GM19238 (cell line): Measurements from ENCODE around the gene ZNRF4.
"Not testable (repeated sequence)": the region's sequence is repeated elsewhere in the genome, so short reads cannot be mapped to it uniquely, and the experiment has no call there.

Experiments used
- DNase-seq: peaks from one replicate; pipeline ENCODE4 v3.0.0; 2011; ENCODE audit warnings: low spot score; ENCODE audit not compliant: insufficient read length

The ZNRF4 gene, protein sequence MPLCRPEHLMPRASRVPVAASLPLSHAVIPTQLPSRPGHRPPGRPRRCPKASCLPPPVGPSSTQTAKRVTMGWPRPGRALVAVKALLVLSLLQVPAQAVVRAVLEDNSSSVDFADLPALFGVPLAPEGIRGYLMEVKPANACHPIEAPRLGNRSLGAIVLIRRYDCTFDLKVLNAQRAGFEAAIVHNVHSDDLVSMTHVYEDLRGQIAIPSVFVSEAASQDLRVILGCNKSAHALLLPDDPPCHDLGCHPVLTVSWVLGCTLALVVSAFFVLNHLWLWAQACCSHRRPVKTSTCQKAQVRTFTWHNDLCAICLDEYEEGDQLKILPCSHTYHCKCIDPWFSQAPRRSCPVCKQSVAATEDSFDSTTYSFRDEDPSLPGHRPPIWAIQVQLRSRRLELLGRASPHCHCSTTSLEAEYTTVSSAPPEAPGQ

DNA sequence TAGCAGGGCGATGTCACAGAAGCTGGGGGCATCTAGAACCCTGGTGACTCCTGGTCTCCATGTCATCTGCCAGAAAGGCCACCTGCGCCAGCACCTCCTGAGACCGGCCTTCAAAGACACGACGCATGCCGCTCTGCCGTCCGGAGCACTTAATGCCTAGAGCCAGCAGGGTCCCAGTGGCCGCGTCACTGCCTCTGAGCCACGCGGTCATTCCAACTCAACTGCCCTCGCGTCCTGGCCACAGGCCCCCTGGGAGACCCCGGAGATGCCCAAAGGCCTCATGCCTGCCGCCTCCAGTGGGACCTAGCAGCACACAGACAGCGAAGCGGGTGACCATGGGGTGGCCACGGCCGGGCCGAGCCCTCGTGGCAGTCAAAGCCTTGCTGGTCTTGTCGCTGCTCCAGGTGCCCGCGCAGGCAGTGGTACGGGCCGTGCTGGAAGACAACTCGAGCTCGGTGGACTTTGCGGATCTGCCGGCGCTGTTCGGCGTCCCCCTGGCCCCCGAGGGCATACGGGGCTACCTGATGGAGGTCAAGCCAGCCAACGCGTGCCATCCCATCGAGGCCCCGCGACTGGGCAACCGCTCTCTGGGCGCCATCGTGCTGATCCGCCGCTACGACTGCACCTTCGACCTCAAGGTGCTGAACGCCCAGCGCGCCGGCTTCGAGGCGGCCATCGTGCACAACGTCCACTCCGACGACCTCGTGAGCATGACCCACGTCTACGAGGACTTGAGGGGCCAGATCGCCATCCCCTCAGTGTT lies at the start of gene ZNRF4:
TSS of gene ZNRF4 (plus strand) at position 51 of the 763 bp plus-strand sequence. CDS start at position 126, 75 bp downstream.
- DNase-seq, result no peak

DNA sequence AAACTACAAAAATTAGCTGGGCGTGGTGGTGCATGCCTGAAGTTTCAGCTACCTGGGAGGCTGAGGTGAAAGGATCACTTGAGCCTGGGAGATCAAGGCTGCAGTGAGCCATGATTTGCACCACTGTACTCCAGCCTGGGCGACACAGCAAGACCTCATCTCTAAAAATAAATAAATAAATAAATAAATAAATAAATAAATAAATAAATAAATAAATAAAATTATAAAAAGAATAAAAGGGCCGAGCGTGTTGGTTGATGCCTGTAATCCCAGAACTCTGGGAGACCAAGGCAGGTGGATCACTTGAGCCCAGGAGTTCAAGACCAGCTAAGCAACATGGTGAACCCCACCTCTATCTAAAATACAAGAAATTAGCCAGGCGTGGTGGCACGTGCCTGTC lies 49.0 kb upstream of the ZNRF4 start:
- DNase-seq, result not testable (repeated sequence)

DNA sequence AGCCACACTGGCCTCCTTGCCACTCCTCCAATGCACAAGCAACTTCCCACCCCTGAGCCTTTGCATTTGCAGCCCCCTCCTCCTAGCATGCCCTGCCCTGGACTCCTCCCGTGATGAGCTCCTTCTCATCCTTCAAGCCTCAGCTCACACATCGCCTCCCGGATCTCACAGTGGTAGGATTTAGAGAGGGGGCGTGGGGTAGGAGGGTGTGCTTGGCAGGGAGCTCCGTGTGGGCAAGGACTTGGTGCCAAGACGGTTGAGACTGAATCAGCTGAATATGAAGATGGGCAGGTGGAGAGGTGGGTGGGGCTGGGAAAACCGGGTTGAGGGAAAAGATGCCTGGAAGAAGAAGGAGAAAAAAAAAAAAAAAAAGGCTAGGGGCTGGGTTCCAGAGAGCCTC lies 48.4 kb upstream of the ZNRF4 start:
- no peak for DNase-seq

DNA sequence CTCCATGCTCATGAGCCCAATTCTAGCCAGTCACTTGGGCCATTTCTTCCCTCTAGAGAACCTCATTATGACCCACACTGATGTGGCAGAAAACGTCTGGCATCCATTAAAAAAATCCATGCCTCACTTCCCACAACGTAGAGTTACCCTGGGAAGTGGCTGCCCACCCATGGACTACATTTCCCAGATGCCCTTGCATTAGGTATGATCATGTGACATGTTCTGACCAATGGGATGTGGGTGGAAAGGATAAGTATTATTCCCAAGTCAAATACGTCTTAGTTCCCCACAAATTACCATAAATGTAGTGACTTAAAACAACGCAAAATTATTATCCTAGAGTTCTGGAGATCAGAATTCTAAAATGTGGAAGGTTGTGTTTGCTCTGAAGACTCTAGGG lies 47.9 kb upstream of the ZNRF4 start:
- no peak for DNase-seq

DNA sequence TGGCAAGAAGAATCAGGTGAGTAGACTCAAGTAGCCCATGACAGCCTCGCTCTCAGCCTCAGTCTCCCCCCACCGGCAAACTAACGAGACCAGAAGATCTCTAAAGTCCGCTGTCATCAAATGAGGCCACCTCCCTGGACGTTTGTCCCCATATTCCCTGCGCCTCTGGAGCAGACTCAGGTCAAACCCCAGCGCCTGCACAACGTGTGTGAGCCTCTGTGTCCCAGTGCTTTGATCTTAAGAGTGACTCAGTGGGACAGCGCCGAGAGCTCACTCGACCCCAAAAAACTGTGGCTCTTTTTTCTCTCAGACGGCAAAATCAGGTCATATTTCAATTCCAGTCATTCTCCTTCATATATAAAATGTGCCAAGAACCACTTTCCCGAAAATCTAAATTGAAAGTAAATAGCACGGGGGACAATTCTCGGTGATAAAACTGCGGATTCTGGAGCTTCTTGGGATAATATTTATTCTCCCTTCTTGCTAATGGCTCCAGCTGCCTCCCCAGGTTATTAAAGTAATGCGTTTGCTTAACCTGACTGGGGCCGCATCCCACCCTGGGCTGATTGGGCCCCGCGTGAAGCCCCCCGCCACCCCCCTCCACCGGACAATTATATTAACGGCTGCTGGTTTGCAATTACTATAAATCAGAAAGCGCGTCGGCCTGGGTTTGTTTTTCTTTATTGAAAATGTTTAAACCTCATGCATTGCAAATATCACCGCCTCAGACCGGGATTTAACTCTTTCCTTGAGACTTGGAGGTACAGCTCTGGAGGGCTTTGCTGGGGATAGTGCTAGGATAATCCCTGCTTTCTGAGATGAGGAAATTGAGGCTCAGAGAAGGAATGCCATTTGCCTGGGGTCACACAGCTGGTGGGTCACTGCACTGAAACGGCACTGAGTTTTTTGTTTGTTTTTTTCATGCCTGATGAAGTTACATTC lies 37.5 kb upstream of the ZNRF4 start:
- DNase-seq, result no peak

DNA sequence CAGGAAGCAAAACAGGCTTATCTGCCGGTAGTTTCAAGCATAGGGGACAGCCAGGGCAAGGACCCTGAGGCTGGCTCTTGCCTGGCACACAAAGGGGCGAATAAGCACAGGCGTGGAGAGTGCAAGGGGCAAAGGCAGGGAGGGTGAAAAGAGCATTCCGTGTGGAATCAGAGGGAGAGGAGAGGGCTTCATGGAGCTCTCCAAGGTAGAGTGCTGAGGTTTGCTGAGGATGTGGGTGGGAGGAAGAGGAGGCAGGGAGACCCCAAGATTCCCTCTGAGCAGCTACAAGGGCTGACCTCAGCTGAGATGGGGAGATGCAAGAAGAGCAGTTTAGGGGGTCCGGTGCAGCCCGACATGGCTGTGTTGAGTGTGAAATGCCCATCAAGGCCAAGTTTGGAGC lies 36.5 kb upstream of the ZNRF4 start:
- no peak for DNase-seq

DNA sequence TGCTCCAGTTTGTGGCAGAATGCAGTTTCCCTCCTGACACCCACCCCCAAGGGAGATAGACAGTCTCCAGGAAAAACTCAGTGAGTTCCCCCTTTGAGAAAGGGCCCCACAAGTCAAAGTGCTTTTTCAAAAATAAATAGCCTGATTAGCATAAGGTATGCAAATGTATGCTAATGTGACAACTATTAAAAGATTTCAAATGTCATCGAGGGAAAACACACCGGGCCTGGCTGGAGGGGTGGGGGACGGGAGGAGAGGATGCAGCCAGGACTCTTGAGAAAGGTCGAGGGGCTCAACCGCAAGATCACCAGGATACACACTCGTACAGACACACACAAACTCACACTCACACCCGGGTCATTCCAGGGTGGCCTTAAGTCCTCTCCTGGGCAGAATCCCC lies 34.3 kb upstream of the ZNRF4 start:
- no peak for DNase-seq

DNA sequence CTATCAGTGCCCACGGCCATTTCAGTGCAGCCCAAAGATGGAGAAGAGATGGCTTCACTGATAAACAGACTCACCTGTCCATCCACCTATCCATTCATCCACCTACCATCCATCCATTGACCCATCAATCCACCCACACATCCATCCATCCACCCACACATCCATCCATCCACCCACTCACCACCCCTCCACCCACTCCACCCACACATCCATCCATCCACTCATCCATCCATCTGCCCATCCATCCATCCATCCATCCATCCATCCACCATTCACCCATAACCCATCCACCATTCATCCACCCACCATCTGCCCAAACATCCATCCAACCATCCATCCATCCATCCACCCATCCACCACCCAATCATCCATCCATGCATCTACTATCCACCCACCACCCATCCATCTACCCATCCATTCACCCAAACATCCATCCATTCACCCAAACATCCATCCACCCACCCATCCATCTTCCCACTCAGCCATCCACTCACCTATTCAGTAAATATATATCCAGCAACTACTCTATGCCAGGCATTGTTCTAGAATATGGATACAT lies 31.6 kb upstream of the ZNRF4 start:
- no peak for DNase-seq

DNA sequence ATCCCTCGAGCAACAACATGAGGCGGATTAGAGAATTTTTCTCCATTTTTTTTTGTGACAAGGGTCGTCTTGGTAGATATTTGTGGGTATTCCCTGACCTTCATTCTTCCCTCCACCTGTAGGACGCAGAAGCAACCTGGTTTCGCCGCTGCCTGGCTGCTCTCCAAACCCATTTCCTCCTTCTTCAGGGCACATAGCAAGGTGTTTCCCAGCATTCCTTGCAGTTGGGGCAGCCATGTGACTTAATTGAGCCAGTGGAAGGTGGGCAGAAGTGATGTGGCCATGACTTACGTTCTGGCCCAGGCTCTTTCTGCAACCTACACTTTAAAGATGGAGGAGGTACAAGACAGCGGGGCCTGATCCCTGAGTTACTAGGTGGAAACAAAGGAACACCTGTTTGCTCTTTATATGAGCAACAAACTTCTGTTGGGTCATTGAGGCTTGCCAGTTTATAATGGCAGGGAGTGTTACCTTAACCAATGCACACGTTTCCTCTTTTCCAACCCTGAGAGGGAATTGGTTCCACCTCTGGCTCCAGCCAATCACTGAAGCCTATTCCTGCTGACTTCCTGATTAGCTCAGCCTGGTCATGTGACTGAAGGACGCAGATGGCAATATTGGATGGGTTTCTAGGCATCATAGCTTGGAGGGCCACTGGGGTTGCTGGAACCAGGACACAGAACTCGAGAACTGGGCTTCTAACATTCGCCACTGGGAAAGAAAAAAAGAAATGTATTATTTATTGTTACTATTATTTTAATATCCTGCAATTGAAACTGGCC lies 30.8 kb upstream of the ZNRF4 start:
- no peak for DNase-seq

DNA sequence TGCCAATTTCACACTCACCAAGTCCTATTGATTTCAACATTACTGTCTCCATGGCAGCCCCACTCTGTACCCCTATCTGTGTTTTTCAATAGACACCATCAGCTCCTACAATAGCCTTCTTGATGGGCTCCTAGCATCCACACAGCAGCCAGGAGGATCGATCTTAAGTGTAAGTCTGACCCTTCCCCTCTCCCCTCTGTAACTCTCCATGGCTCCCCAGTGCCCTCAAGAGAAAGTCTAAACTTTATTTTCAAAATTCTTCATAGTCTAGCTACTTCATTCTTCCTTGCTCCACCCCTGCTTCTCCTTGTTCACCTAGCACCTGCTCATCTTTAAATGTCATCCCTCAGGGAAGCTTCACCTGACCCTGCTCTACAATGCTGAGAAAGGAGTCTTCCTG lies 30.0 kb upstream of the ZNRF4 start:
- DNase-seq, result no peak

DNA sequence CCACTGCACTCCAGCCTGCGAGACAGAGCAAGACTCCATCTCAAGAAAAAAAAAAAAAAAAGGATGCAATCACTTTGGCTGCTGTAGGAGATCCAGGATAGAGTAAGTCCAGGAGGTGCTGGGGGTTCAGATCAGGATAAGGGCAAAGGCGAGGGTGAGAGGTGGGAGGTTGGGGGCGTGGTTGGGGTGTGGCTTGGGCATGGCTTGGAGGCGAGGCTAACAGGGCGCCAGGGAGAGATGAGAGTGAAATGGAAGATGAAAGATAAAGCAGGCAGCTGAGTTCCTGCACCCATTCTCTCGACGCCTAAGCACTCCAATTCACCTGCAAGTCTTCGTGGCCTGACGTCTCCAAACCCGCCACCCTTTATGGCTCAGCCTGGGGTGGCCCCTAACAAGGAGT lies 25.0 kb upstream of the ZNRF4 start:
- DNase-seq, result no peak

DNA sequence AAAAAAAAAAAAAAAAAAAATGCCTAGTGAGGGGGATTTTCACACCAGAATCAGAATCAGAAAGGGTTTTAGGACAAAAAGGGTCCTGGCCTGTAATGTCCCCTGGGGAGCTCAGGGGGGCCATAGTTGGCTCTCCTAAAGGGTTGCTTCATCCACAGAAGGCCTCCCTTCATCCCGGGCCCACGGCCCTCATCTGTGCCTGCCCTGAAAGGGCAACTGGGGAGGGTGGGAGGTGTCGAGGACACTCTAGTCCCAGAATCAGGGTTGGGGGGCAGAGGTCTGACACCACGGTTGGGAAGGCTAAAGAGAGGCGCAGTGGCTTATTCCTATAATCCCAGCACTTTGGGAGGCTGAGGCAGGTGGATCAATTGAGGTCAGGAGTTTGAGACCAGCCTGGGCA lies 22.5 kb upstream of the ZNRF4 start:
- DNase-seq, result no peak

DNA sequence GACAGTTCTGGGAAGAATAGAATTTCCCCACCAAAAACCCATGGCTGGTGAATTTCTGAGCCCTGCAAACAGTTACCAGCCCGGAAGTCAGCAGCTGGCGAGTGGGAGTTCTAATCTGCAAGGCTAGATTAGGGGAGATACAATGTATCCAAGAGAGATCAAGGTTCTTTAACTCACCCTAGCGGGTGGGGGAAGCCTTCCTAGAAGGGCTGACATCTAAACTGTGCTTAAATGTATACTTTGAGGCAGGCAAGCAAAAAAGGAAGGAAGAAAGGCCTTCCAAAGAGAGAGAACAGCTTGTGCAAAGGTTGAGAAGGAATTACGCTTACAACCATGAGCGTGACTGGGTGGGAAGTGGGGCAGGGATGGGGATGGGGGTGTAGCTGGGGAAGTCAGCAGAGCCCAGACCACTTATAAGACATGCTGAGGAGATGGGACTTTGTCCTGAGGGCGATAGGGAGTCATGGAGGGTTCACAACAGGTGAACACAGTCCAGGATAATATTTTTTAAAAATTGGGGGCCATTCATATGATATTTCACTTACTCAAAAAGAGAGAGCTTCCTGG lies 20.8 kb upstream of the ZNRF4 start:
- DNase-seq, result no peak

DNA sequence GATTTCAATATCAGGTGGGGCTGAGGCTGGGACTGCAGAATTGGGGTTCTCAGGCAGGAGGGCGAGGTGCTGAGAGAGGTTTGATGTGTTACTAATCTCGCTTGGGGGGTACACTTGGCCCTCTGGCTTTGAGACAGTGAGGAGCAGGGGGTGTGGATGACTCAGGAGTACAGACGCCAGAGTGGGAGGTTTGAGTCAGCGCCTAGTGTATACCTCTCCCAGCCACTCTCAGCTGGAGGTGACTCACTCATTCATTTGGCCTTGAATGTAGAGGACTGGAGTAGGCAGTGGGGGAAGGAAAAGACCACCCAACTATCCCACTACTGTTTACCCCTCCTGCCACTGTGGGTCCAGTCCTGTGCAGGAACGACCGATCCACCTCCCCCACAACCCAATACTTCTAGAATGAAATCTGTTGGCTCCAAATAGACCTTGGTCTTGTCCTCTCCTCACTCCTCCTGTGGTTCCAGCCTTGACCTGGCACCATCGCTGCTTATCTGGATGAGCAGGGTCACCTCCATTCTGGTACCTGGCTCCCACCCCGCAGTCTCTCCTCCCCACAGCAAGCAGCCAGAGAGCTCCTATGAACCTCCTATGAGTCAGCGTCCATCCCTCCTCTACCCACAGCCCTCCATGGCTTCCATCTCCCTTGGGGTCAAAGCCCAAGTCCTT lies 20.1 kb upstream of the ZNRF4 start:
- no peak for DNase-seq

DNA sequence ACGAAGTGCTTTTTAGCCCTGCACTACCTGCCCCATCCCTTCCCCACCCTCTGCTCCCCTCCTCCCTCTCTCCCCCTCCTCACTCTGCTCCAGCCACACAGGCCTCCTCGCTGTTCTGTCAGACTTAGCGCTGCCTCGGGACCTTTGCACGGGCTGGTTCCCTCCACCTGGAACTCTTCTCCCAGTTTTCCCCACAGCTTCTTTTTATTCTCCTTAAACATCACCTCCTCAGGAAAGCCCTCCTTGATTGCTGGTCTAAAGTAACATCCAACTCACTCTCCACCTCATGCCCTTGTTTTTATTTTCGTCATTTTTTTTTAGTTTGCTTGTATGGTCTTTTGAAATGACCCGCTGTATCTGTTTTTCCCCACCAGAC lies 19.6 kb upstream of the ZNRF4 start:
- DNase-seq, result no peak

DNA sequence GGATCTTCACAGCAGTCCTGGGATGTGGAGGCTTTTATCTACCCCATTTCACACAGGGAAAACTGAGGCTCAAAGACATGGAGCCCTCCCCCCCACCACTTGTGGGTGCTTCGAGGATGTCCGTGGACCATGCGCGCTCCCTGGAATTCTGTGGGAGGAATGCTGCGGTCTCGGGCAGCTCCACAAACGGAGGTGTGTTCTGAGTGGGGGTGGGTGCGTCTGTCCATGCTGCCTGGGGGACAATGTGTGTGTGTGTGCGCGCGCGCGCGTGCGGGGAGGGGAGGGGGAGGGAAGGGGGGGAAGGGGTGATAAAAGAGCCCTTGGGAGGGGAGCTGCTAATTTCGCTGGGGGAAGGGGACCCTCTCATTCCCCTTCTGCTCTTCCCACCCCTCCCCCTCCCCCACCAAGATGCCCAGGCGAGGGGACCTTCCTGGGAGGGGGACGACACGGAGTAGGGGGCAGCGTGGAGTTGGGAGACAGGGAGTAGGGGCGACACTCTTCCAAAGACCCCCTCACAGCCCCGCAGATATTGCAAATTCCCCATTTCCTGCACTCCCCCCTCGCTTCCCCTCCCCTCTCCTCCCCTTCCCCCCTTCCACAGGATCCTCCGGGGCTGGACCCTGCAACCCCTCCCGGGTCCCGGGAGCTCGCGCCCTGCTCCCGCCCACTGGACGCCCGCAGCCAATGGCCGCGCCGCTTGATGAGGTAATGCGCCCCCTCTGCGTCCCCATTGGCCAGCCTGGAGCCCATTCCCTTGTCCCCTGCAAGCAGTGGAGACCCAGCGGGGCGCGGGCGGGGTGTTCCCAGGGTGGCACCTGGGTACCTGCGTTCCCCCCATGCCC lies 18.9 kb upstream of the ZNRF4 start:
- no peak for DNase-seq

DNA sequence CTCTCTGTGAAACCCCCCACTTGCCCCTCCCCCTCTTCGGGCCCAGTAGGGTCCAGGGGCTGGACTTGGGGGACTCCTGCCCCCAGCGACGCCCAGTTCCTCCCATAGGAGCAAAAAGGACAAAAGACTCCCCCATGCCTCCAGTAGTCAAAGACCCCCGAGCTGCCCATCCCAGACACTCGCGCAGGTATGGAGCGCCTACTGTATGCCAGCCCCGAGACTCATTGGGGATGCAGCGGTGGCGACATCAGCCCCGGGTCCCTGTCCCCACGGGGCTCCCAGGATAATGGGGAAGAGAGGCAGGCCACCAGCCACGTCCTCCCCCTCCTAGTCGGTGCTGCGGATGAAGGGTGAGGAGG lies 18.3 kb upstream of the ZNRF4 start:
- no peak for DNase-seq

DNA sequence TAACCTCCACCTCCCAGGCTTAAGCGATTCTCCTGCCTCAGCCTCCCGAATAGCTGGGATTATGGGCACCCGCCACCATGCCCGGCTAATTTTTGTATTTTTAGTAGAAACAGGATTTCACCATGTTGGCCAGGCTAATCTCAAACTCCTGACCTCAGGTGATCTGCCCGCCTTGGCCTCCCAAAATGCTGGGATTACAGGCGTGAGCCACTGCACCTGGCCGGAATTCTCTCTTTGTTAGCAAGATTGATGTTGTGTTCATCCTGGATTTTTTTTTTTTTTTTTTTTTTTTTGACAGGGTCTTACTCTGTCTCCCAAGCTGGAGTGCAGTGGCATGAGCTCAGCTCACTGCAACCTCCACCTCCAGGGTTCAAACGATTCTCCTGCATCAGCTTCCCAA lies 16.5 kb upstream of the ZNRF4 start:
- not testable (repeated sequence) for DNase-seq

DNA sequence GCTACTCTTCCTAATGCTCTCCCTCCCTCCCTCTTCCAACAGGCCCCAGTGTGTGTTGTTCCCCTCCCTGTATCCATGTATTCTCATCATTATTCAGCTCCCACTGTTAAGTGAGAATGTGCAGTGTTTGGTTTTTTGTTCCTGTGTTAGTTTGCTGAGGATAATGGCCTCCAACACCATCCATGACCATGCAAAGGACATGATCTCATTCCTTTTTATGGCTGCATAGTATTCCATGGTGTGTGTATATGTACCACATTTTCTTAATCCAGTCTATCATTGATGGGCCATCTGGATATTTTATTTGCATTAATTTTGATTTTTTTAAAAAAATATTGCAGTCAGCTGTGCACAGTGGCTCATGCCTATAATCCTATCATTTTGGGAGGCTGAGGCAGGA lies 15.8 kb upstream of the ZNRF4 start:
- no peak for DNase-seq
